ENCODE measurements around the gene NGLY1. TPM values are rescaled to one million over a fixed set of nuclear protein-coding genes. Genes with fewer than 3 reads are reported as not detected.

The NGLY1 gene
- total RNA-seq, 1 experiment from 2014 or later, result 27.0 TPM

GRCh38 chr3:25789209-25789595, 6.0 kb upstream of the NGLY1 start:
- H4K5ac ChIP-seq (ENCODE audit: insufficient read length, low read depth, low read length), result no peak overlapping the region
- no peak overlapping the region for H3K18ac ChIP-seq (ENCODE audit: insufficient read length, low read depth, low read length)
- H3K27ac ChIP-seq (ENCODE audit: insufficient read length, low read depth, low read length), result no peak overlapping the region
- no peaks in the 10 kb centered on the region for H3K27me3 ChIP-seq (ENCODE audit: insufficient read depth, low read length)
- H4K20me1 ChIP-seq (ENCODE audit: control insufficient read depth, insufficient read depth, insufficient read length), result no peaks in the 10 kb centered on the region
- no peak overlapping the region for H3K14ac ChIP-seq (ENCODE audit: insufficient read depth, low read length)
- no peaks in the 10 kb centered on the region for H3K79me2 ChIP-seq (ENCODE audit: insufficient read depth, low read length)
- no peak overlapping the region for H4K8ac ChIP-seq (replicated peaks; ENCODE audit: insufficient read length, low read depth, low read length)
- Mint-ChIP-seq H3K27ac (peak overlapping the region in 1 of 3 experiments; percentile 91; a peak in 1 of 7 replicates), H3K4me1 (peaks cover 30 to 43% of the 10 kb centered on the region in 2 experiments), H3K9me3 (peaks cover 0 to 2% of the 10 kb centered on the region in 2 experiments; a peak in 1 of 5 replicates), H3K36me3 (ENCODE audit: insufficient read depth in 1 of 3, low read depth in 3 of 3) (peaks cover 0 to 5% (median 0%) of the 10 kb centered on the region in 3 experiments; a peak in 1 of 7 replicates), H3K4me3 (peak overlapping the region; percentile 70 to 82), H3K27me3 (ENCODE audit: low read depth) (peaks cover 4% of the 10 kb centered on the region)
- peak overlapping the region; percentile 54 for H3K4me2 ChIP-seq (ENCODE audit: insufficient read depth, insufficient read length, low read length)
- peaks cover 7% of the 10 kb centered on the region for H3K23me2 ChIP-seq (ENCODE audit: insufficient read length, low read depth, low read length, poor library complexity, severe bottlenecking)
- H3K4ac ChIP-seq (ENCODE audit: low read depth, low read length), result no peak overlapping the region
- no peak overlapping the region for H3K9ac ChIP-seq (ENCODE audit: extremely low read depth, insufficient read length, low read length)
- no peak overlapping the region for H2BK15ac ChIP-seq (ENCODE audit: low read depth, low read length)
- no CpG with 5 or more reads among the region's 2 CpGs for WGBS (ENCODE audit: extremely low coverage, insufficient read length, low lambda C conversion rate)
- H3T11ph ChIP-seq (ENCODE audit: low read length), result no peak overlapping the region
- no peak overlapping the region for H2BK120ac ChIP-seq (ENCODE audit: low read depth, low read length, poor library complexity, severe bottlenecking)
- no peak overlapping the region for H2BK5ac ChIP-seq (ENCODE audit: insufficient read length, low read length)
- TF ChIP-seq CTCF (conservative IDR thresholded peaks at IDR 0.05), result no peak
- no peak overlapping the region for H4K91ac ChIP-seq (ENCODE audit: insufficient read length, low read depth, low read length)
- no peaks in the 10 kb centered on the region for H3K79me1 ChIP-seq (ENCODE audit: insufficient read depth, low read depth, low read length, poor library complexity, severe bottlenecking)
- H2AFZ ChIP-seq (ENCODE audit: low read length), result no peak overlapping the region
- no peaks in the 10 kb centered on the region for H3K4me1 ChIP-seq (ENCODE audit: insufficient read depth, low read length)
- H3K9me3 ChIP-seq (ENCODE audit: control insufficient read depth, low read depth, low read length), result no peaks in the 10 kb centered on the region
- no peak overlapping the region for H2BK12ac ChIP-seq (ENCODE audit: insufficient read length, low read depth, low read length)
- no peak for DNase-seq
- H2AK5ac ChIP-seq (ENCODE audit: insufficient read length, low read length), result no peak overlapping the region
- H2BK20ac ChIP-seq (ENCODE audit: low read depth, low read length, poor library complexity, severe bottlenecking), result no peak overlapping the region
- H3K23ac ChIP-seq (ENCODE audit: insufficient read length, low read depth, low read length), result no peak overlapping the region
- no peak overlapping the region for H3K56ac ChIP-seq (ENCODE audit: insufficient read length, low read depth, low read length)
